CD4-positive, CD25-positive, alpha-beta regulatory T cell (primary cell): ENCODE measurements around the gene TMEM200B. TPM values are rescaled to one million over a fixed set of nuclear protein-coding genes. Genes with fewer than 3 reads are reported as not detected.

Source experiments
- polyA plus RNA-seq, 4 donors: library from polyadenylated mRNA; unstranded; fragments of 300-500 nt; fragmentation: Illumina TruSeq; gene quantifications; one replicate each; pipeline ENCODE4 v1.2.3, GENCODE V29; 2021
- total RNA-seq: library from RNA; stranded (reverse); gene quantifications from one replicate; pipeline ENCODE4 v1.2.3, GENCODE V29; 2022

The TMEM200B gene
- total and polyA plus RNA-seq, 5 donors from 2014 or later: 0.27 TPM; not detected in 4

Other genes starting within 250 kb of the TMEM200B start
- 309 TPM for gene EPB41, start 209.3 kb downstream of the TMEM200B start, total RNA-seq
- gene EPB41, start 209.3 kb downstream of the TMEM200B start, polyA plus RNA-seq: 100 to 1,000 TPM; 118 to 163 (median 140) TPM
- gene SRSF4, start 58.0 kb upstream of the TMEM200B start, total RNA-seq: 108 TPM
- gene SRSF4, start 58.0 kb upstream of the TMEM200B start, polyA plus RNA-seq: 10 to 100 TPM; 87.2 to 95.0 (median 92.6) TPM
- 11.6 TPM for gene MECR, start 107.0 kb upstream of the TMEM200B start, total RNA-seq
- gene MECR, start 107.0 kb upstream of the TMEM200B start, polyA plus RNA-seq: 10 to 100 TPM; 10.1 to 16.3 (median 13.2) TPM
- gene PTPRU, start 112.6 kb upstream of the TMEM200B start, total RNA-seq: not detected
- not detected for gene PTPRU, start 112.6 kb upstream of the TMEM200B start, polyA plus RNA-seq